ENCODE data around the gene BBS9. TPM values are rescaled to one million over a fixed set of nuclear protein-coding genes. Genes with fewer than 3 reads are reported as not detected.

Gene BBS9
- total RNA-seq, 1 donor: 33.3 TPM

DNA sequence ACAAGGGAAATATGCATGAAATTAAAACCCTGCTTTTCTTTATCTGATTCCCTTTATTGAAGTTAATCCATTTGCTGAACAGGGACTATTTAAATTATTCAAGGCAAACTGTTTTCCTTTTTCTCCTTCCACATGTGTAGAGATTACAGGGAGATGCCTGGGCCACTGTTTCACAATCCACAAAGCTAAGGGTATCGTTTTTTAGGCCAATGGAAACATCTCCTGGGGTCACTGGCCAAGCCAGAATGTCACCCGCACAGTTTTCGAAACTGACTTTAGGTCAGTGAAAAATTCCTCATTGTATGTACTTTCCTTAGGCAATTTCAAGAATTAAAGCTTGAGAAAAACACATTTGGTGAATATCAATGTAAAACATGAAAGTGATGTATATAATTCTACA lies 516.8 kb downstream of the BBS9 start:
- no peak overlapping the region for H3K27ac ChIP-seq (ENCODE audit: low read depth, low read length)
- DNase-seq (ENCODE audit: insufficient read length, low spot score, missing footprints): no peak
- H3K4me2 ChIP-seq (ENCODE audit: insufficient read depth, low read length): no peak overlapping the region
- H3K79me2 ChIP-seq (ENCODE audit: insufficient read depth, low read length): no peaks in the 10 kb centered on the region
- no peaks in the 10 kb centered on the region for H3K27me3 ChIP-seq (ENCODE audit: insufficient read depth, low read length)
- H3K4me1 ChIP-seq (ENCODE audit: insufficient read depth, low read length): peaks cover 28% of the 10 kb centered on the region
- no peaks in the 10 kb centered on the region for H4K20me1 ChIP-seq (ENCODE audit: insufficient read depth, low read length)
- TF ChIP-seq, protein P1, sequence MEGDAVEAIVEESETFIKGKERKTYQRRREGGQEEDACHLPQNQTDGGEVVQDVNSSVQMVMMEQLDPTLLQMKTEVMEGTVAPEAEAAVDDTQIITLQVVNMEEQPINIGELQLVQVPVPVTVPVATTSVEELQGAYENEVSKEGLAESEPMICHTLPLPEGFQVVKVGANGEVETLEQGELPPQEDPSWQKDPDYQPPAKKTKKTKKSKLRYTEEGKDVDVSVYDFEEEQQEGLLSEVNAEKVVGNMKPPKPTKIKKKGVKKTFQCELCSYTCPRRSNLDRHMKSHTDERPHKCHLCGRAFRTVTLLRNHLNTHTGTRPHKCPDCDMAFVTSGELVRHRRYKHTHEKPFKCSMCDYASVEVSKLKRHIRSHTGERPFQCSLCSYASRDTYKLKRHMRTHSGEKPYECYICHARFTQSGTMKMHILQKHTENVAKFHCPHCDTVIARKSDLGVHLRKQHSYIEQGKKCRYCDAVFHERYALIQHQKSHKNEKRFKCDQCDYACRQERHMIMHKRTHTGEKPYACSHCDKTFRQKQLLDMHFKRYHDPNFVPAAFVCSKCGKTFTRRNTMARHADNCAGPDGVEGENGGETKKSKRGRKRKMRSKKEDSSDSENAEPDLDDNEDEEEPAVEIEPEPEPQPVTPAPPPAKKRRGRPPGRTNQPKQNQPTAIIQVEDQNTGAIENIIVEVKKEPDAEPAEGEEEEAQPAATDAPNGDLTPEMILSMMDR (IDR thresholded peaks at IDR 0.05; ENCODE audit: extremely low read depth, low read depth, low read length): no peak
- no peaks in the 10 kb centered on the region for H3K9me3 ChIP-seq (ENCODE audit: low read depth, low read length)
- H2AFZ ChIP-seq (ENCODE audit: low read length): no peak overlapping the region
- H3K36me3 ChIP-seq (ENCODE audit: insufficient read depth, low read length): no peaks in the 10 kb centered on the region
- H3K4me3 ChIP-seq (ENCODE audit: insufficient read depth, low read length): no peak overlapping the region

DNA sequence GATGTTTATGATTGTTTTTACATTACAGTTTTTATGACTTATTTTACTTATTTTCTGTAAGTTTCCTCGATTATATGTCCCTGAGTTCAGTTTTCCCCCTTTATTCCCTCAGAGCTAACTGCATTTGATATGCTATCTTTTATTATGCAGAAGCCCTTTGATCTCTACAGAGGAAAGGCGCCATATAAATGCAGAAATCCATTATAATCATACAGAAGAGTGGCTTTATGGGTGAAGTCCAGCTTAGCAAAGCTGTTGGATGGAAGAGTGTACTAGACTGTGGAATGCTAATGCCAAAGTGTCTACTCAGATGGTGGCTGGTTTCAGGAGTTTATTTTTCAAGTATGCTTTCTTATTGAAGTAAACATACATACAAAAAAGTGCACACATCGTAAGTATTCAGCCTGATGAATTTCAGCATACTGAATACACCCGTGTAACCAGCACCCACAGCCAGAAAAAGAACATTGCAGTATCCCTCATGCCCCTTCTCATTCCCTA lies 517.6 kb downstream of the BBS9 start:
- Histone ChIP-seq H3K27ac (ENCODE audit: low read depth, low read length) (no peak overlapping the region), H3K79me2 (ENCODE audit: insufficient read depth, low read length) (no peaks in the 10 kb centered on the region), H3K4me1 (ENCODE audit: insufficient read depth, low read length) (peaks cover 28% of the 10 kb centered on the region), H3K27me3 (ENCODE audit: insufficient read depth, low read length) (no peaks in the 10 kb centered on the region), H3K4me2 (ENCODE audit: insufficient read depth, low read length) (no peak overlapping the region), H4K20me1 (ENCODE audit: insufficient read depth, low read length) (no peaks in the 10 kb centered on the region), H3K9me3 (ENCODE audit: low read depth, low read length) (no peaks in the 10 kb centered on the region), H3K36me3 (ENCODE audit: insufficient read depth, low read length) (no peaks in the 10 kb centered on the region), H3K4me3 (ENCODE audit: insufficient read depth, low read length) (no peak overlapping the region), H2AFZ (ENCODE audit: low read length) (no peak overlapping the region)
- DNase-seq (ENCODE audit: insufficient read length, low spot score, missing footprints): no peak
- TF ChIP-seq, protein P1 (IDR thresholded peaks at IDR 0.05; ENCODE audit: extremely low read depth, low read depth, low read length): no peak

DNA sequence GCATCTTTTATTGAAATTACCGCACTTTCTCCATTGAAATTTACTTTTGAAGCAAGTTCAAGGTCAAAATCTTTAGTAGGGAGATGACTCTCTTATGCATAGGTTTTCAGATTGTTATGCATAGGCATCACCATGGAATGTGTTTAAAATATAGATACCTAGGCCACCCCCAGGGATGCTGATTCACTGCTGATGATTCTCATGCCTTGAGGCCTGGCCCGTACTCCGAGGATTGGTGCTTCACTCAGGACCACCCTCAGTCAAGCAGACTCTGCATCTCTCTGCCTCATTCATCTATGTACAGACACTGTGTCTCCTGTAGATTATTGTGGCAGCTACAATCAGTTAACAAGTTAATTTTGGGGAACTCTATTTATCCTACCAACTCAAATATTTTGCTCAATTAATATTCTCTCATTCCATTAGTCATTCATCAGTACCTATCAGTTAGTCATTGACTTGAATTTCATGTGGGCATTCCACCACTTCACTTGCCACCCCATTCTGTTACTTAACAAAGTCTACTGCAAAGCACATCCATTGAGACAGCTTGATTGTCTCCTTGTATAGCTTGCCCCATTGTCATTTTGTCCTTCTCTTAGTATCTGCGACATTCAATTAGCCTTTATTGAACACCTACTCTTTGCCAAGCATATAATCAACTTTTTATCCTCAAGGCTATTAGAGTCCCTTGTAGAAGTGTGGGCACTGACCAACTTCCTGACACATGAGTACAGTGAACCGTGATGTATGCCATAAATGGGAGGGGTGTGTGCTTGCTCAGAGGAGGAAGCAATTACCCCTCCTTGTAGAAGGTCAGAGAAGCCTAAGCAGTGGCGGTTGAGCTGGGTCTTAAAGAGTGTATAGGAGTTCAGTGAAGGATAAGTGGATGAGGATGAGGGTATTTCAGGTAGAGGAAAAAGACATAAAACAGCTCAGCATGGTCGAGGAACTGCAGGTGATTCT lies 520.4 kb downstream of the BBS9 start:
- TF ChIP-seq, protein P1 (IDR thresholded peaks at IDR 0.05; ENCODE audit: extremely low read depth, low read depth, low read length): no peak
- no peaks in the 10 kb centered on the region for H4K20me1 ChIP-seq (ENCODE audit: insufficient read depth, low read length)
- no peak overlapping the region for H2AFZ ChIP-seq (ENCODE audit: low read length)
- no peak overlapping the region for H3K27ac ChIP-seq (ENCODE audit: low read depth, low read length)
- no peaks in the 10 kb centered on the region for H3K27me3 ChIP-seq (ENCODE audit: insufficient read depth, low read length)
- no peaks in the 10 kb centered on the region for H3K36me3 ChIP-seq (ENCODE audit: insufficient read depth, low read length)
- no peak for DNase-seq (ENCODE audit: insufficient read length, low spot score, missing footprints)
- H3K4me3 ChIP-seq (ENCODE audit: insufficient read depth, low read length): no peak overlapping the region
- peaks cover 10% of the 10 kb centered on the region for H3K4me1 ChIP-seq (ENCODE audit: insufficient read depth, low read length)
- no peak overlapping the region for H3K4me2 ChIP-seq (ENCODE audit: insufficient read depth, low read length)
- H3K79me2 ChIP-seq (ENCODE audit: insufficient read depth, low read length): no peaks in the 10 kb centered on the region
- H3K9me3 ChIP-seq (ENCODE audit: low read depth, low read length): no peaks in the 10 kb centered on the region

DNA sequence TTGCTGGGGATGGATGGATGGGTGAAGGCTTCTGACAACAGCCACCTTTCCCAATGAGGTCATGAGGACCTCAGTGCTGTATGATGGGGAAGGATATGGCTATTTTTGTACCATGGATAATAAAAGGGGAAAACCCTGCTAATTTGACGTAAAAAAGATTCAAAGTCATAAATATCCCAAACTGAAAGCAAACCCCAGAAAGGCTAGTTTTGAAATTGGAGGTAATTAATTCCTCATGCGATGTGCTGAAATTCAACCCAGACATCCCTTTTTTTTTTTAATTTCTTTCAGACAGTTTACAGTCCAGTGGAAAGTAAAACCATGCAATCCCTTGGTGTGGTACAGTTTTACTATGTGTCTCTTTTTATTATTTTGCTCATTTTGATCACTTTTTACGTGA lies 521.5 kb downstream of the BBS9 start:
- no peaks in the 10 kb centered on the region for H3K4me1 ChIP-seq (ENCODE audit: insufficient read depth, low read length)
- no peak overlapping the region for H3K4me2 ChIP-seq (ENCODE audit: insufficient read depth, low read length)
- no peaks in the 10 kb centered on the region for H4K20me1 ChIP-seq (ENCODE audit: insufficient read depth, low read length)
- no peaks in the 10 kb centered on the region for H3K79me2 ChIP-seq (ENCODE audit: insufficient read depth, low read length)
- DNase-seq (ENCODE audit: insufficient read length, low spot score, missing footprints): no peak
- TF ChIP-seq, protein P1 (IDR thresholded peaks at IDR 0.05; ENCODE audit: extremely low read depth, low read depth, low read length): no peak
- no peak overlapping the region for H3K4me3 ChIP-seq (ENCODE audit: insufficient read depth, low read length)
- no peaks in the 10 kb centered on the region for H3K27me3 ChIP-seq (ENCODE audit: insufficient read depth, low read length)
- no peak overlapping the region for H2AFZ ChIP-seq (ENCODE audit: low read length)
- no peaks in the 10 kb centered on the region for H3K36me3 ChIP-seq (ENCODE audit: insufficient read depth, low read length)
- no peaks in the 10 kb centered on the region for H3K9me3 ChIP-seq (ENCODE audit: low read depth, low read length)
- H3K27ac ChIP-seq (ENCODE audit: low read depth, low read length): no peak overlapping the region
